ENCODE results near the gene CLASP2.
"Not testable (repeated sequence)": the region's sequence is repeated elsewhere in the genome, so short reads cannot be mapped to it uniquely, and the experiment has no call there.

CLASP2 gene

DNA sequence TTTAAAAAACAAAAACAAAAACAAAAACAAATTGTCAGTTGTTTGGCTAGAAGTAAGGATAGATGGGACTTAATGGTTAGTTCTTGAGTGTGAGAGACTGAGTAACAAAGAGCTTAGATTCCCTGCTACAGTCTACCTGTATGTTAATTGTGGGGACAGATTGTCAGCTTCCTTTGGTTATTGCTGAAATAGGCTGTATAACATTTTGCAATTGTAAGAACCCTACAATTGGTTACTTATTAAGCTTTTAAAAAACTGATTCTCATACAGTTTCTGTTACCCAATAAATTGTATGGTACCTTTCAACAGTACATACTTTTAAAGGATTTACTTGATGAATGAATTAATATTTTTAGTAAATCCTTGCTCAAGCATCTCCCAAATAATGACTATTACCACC, 35.3 kb downstream of the CLASP2 start:
- Mint-ChIP-seq H3K4me1 (peaks cover 10% of the 10 kb centered on the region), H3K9me3 (peaks cover 23% of the 10 kb centered on the region), H3K36me3 (ENCODE audit: low read depth) (peaks cover 69% of the 10 kb centered on the region)

DNA sequence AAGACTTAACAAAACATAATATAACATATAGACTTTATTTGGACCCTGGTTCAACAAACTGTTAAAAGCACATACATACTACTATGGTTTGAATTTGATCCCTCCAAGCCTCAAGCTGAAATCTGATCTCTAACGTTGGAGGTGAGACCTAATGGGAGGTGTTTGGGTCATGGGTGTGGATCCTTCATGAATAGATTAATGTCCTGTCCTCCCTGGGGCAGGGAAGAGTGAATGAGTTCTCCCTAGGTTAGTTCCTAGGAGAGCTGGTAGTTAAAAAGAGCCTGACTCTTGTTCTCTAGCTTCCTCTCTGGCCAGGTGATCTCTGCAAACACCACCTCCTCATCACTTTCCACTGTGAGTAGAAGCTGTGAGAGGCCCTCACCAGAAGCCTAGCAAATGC, 36.4 kb downstream of the CLASP2 start:
- TF ChIP-seq, protein P1, sequence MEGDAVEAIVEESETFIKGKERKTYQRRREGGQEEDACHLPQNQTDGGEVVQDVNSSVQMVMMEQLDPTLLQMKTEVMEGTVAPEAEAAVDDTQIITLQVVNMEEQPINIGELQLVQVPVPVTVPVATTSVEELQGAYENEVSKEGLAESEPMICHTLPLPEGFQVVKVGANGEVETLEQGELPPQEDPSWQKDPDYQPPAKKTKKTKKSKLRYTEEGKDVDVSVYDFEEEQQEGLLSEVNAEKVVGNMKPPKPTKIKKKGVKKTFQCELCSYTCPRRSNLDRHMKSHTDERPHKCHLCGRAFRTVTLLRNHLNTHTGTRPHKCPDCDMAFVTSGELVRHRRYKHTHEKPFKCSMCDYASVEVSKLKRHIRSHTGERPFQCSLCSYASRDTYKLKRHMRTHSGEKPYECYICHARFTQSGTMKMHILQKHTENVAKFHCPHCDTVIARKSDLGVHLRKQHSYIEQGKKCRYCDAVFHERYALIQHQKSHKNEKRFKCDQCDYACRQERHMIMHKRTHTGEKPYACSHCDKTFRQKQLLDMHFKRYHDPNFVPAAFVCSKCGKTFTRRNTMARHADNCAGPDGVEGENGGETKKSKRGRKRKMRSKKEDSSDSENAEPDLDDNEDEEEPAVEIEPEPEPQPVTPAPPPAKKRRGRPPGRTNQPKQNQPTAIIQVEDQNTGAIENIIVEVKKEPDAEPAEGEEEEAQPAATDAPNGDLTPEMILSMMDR (IDR thresholded peaks at IDR 0.05): no peak
- peaks cover 10% of the 10 kb centered on the region for H3K4me1 Mint-ChIP-seq
- peaks cover 3% of the 10 kb centered on the region for H3K27me3 Mint-ChIP-seq (ENCODE audit: low read depth, poor library complexity)
- peaks cover 32% of the 10 kb centered on the region for H3K9me3 Mint-ChIP-seq
- H3K4me3 Mint-ChIP-seq: no peak overlapping the region
- H3K36me3 Mint-ChIP-seq (ENCODE audit: low read depth): peaks cover 77% of the 10 kb centered on the region
- peak overlapping the region; percentile 92 for H3K27ac Mint-ChIP-seq
- no peak for DNase-seq

More for the DNA sequence above, 35.3 kb downstream of the CLASP2 start:
- no peak for DNase-seq
- Mint-ChIP-seq H3K27me3 (ENCODE audit: low read depth, poor library complexity) (peaks cover 3% of the 10 kb centered on the region), H3K27ac (no peak overlapping the region), H3K4me3 (no peak overlapping the region)
- TF ChIP-seq, protein P1 (IDR thresholded peaks at IDR 0.05): no peak

DNA sequence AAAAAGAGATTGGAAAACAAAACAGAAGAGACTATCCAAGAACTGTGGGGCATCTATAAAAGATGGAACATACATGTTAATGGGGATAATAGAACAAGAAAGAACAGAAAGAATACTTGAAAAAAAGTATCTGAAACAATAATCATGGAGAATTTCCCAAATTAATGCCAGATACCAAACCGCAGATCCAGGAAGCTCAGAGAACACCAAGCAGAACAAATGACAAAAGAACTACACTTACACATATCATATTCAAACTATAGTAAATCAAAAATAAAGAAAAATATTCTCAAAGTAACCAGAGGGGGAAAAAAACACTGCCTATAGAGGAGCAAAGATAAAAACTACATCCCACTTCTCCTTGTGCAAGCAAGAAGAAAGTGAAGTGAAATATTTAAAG, 40.0 kb downstream of the CLASP2 start:
- H3K27me3 Mint-ChIP-seq (ENCODE audit: low read depth, poor library complexity): peaks cover 3% of the 10 kb centered on the region
- DNase-seq: no peak
- H3K9me3 Mint-ChIP-seq: peaks cover 49% of the 10 kb centered on the region
- TF ChIP-seq, protein P1 (IDR thresholded peaks at IDR 0.05): no peak
- no peak overlapping the region for H3K4me3 Mint-ChIP-seq
- H3K27ac Mint-ChIP-seq: no peak overlapping the region
- H3K36me3 Mint-ChIP-seq (ENCODE audit: low read depth): peaks cover 77% of the 10 kb centered on the region
- peaks cover 10% of the 10 kb centered on the region for H3K4me1 Mint-ChIP-seq

DNA sequence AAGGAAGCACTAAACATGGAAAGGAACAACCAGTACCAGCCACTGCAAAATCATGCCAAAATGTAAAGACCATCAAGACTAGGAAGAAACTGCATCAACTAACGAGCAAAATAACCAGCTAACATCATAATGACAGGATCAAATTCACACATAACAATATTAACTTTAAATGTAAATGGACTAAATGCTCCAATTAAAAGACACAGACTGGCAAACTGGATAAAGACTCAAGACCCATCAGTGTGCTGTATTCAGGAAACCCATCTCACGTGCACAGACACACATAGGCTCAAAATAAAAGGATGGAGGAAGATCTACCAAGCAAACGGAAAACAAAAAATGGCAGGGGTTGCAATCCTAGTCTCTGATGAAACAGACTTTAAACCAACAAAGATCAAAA, 44.6 kb downstream of the CLASP2 start:
- H3K4me1 Mint-ChIP-seq; DNase-seq; H3K4me3 Mint-ChIP-seq; H3K27me3 Mint-ChIP-seq (ENCODE audit: low read depth, poor library complexity); H3K27ac Mint-ChIP-seq: not testable (repeated sequence)
- H3K9me3 Mint-ChIP-seq: peaks cover 50% of the 10 kb centered on the region
- H3K36me3 Mint-ChIP-seq (ENCODE audit: low read depth): peaks cover 83% of the 10 kb centered on the region

DNA sequence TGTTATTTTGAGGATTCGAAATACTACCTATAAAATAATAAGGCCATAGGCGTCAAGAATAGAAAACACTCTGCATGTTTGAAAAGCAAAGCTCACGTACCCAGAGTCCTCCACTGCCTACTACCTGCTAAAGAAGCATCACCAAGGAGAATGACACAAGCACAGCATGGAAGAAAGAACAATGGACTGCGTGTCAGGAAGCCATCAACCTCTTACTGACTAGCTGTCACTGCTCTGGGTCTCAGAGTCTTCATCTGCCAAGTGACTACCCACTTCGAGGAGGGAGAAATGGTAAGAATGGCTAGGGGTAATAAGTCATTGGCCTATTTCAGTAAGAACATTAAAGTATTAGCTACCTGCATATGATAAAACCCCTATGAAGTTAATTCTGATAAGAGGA, 49.4 kb downstream of the CLASP2 start:
- no peaks in the 10 kb centered on the region for H3K4me1 Mint-ChIP-seq
- peaks cover 71% of the 10 kb centered on the region for H3K36me3 Mint-ChIP-seq (ENCODE audit: low read depth)
- peaks cover 21% of the 10 kb centered on the region for H3K9me3 Mint-ChIP-seq
- no peak for DNase-seq
- TF ChIP-seq, protein P1 (IDR thresholded peaks at IDR 0.05): no peak
- H3K27me3 Mint-ChIP-seq (ENCODE audit: low read depth, poor library complexity): peaks cover 3% of the 10 kb centered on the region
- H3K27ac Mint-ChIP-seq: no peak overlapping the region
- H3K4me3 Mint-ChIP-seq: no peak overlapping the region

DNA sequence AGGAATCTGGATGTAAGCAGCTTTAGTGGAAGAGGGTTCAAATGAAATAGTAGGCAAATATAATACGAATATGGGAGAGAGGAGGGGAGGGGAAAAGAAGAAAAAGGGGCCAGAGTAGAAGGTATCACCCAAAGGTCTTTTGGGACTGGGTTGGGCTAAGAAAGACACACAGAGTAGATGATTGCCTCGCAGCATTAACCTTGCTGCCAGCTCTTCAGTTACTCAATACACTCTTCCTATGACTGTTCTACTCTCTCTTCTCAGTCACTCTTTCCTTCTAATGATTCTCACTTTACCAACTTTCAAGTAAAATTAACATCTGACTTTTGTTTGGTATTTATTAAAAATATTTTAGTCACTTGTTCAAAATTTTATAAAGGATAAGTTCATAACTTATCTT, 52.8 kb downstream of the CLASP2 start:
- peaks cover 37% of the 10 kb centered on the region for H3K36me3 Mint-ChIP-seq (ENCODE audit: low read depth)
- no peaks in the 10 kb centered on the region for H3K27me3 Mint-ChIP-seq (ENCODE audit: low read depth, poor library complexity)
- H3K4me3 Mint-ChIP-seq: no peak overlapping the region
- DNase-seq: no peak
- H3K4me1 Mint-ChIP-seq: peaks cover 19% of the 10 kb centered on the region
- H3K27ac Mint-ChIP-seq: no peak overlapping the region
- no peaks in the 10 kb centered on the region for H3K9me3 Mint-ChIP-seq
- TF ChIP-seq, protein P1 (IDR thresholded peaks at IDR 0.05): no peak

Measured in nephron progenitor cell (in vitro differentiated cells).